ENCODE measurements around the gene YKT6.

GRCh38 chr7:44182827-44183226 lies 18.0 kb upstream of the YKT6 start:
- TF ChIP-seq CTCF (IDR thresholded peaks at IDR 0.05; ENCODE audit: low read depth, low read length), result no peak
- no peak for TF ChIP-seq EZH2phosphoT487 (IDR thresholded peaks at IDR 0.05; ENCODE audit: low read depth)
